IPS-NIHi11 (cell line): Measurements from ENCODE around the gene PAF1.

ENCODE experiments used
- DNase-seq: peaks from one replicate; pipeline ENCODE4 v3.0.0; 2012; ENCODE audit warnings: mixed read lengths, low spot score

Gene PAF1

DNA sequence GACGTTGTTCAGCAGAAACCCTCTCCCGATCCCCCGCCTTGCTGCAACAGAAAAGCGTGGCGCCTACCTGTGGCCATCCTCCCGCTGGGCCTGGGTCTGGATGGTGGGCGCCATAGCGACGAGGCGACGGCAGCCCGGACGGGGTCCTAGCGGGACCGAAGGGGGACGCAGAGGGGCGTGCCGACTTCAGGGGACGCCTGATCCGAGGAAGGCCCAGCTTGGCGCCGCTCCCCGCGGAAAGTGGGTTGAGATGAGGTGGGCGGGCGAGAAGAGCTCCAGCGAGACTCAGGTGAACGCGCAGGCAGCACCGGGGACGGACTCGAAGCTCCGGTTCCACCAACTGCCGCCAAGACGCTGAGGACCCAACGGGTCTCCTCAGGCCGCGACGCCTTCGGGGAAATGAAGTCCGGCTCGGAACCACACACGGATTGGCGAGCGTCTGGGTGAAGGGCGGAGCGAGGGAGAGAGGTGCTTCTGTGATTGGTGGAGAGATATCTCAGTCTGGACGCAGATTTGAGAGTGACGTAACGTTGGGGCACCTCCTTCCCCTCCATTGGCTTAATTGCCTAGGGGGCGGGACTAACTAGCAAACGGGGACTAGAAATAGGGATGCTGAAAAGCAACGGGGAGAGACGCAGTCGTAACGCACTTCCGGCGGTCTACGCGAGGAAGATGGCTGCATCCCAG, at the start of gene PAF1, which contains the start of gene MED29:
Gene PAF1 (minus strand): TSS at position 356 of the 687 bp plus-strand sequence. CDS start 242 bp downstream, at position 114.
Gene MED29 (plus strand): TSS at position 628 of the 687 bp plus-strand sequence. CDS start 45 bp downstream, at position 673.
- DNase-seq: peak; percentile 93

DNA sequence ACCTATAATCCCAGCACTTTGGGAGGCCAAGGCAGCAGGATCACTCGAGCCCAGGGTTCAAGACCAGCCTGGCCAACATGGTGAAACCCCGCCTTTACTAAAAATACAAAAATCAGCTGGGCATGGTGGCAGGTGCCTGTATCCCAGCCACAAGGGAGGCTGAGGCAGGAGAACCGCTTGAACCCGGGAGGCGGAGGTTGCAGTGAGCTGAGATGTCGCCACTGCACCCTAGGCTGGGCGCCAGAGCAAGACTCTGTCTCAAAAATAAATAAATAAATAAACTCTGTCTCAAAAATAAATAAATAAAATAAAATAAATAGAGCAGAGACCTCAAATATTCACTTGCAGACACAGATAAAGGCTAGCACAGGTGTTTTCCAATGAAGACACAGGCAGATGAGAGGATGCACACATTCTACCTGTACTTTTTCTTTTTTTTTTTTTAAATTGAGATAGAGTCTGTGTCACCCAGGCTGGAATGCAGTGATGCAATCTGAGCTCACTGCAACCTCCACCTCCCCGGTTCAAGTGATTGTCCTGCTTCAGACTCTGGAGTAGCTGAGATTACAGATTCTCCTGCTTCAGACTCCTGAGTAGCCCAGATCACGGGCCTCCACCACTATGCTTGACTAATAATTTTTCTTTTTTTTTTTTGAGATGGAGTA, 47.5 kb upstream of the PAF1 start:
- DNase-seq: no peak

DNA sequence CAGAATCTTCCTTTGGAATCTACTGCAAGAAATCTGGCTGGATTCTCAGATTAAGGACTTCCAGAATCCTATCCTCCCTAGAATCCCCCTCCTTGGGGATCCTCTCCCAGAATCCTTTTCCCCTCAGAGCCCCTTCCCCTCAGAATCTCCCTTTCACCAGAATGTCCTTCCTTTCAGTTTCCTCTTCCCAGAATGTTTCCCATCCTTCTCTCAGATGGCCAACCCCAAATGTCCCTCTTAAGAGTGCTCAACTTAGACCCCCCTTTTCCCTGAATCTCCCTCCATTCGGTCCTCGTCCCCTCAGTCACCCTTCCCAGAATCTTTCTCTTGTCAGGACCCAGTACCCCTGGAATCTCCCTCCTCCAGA, 45.4 kb upstream of the PAF1 start:
- no peak for DNase-seq

DNA sequence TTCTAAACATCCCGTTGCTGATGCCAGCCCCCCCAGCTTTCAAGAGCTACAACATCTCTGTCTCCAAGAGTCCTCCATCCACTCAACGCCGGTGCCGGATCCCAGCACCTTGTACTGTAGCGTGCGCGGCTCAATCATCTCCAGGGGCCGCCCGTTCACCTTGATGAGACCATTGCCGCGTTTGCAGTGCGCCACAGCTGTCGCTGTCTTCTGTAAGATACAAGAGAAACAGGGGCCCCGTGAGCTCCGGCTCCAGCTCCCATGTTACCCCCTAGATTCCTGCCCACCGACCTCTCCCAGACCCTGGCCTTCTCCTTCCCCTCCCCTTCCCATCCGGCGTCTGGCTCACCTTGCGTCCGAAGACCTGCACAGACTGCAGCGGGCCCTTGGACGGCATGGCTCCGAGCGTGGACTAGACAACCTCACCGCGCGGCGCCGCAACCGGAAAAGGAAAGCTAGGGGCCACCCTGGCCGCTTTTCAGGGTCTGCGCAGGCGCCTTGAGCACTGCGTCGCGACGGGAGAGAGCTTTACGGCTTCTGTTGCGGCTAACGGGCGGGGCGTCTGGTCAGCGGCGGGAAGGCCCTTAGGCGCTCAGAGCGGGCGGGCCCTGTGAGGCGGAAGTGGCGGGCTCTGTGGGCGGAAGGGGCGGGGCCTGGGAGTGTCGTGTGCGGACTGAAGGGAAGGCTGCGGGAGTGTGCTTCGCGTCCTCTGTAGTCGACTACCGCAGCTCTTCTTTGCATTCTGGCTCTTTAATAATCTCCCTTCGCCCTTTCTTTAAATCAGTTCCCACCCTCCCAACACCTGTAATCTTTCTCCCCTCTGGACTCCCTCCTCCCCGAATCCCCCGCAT, 44.8 kb upstream of the PAF1 start, which contains the start of gene RPS16:
Gene RPS16 (minus strand): TSS at position 451 of the 851 bp plus-strand sequence. CDS start 54 bp downstream, at position 397.
- peak; percentile 94 for DNase-seq

DNA sequence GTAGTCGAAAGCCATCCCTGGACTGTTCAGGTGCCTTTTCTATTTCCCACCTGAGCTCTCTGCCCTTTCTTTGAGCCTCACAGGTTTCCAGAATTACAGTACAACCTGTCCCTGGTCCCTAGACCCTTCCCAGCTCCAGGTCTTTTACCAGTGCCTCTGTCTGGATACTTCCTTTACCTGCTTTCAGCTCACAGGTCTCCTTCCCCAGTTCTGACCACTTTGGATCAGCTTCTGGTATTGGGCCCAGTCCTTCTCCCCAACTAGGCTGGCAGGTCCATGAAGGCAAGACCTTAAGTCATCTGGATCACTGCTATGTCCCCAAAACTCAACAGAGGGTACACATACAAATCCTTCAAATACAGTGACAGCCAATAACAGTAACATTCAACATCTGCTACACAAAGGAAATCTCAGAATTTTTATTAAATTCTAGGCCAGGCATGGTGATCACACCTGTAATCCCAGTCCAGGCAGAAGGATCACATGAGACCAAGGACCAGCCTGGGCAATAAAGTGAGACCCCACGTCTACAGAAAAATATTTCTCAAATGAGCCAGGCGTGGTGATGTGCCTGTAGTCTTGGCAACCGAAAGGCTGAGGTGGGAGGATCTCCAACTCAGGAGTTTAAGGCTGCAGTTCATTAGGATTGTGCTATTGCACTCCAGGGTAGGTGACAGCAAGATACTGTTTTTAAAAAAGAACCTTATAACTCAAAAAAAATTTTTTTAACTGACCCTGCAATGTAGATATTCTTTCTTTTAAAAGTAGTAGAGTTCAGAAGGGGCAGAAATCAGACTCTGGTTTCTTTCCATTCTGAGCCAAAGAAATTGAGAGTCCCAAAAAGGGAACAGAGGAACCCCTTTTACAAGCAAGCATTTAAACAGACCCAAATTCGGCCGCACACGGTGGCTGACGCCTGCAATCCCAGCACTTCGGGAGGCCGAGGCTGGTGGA, 43.5 kb upstream of the PAF1 start:
- no peak for DNase-seq

DNA sequence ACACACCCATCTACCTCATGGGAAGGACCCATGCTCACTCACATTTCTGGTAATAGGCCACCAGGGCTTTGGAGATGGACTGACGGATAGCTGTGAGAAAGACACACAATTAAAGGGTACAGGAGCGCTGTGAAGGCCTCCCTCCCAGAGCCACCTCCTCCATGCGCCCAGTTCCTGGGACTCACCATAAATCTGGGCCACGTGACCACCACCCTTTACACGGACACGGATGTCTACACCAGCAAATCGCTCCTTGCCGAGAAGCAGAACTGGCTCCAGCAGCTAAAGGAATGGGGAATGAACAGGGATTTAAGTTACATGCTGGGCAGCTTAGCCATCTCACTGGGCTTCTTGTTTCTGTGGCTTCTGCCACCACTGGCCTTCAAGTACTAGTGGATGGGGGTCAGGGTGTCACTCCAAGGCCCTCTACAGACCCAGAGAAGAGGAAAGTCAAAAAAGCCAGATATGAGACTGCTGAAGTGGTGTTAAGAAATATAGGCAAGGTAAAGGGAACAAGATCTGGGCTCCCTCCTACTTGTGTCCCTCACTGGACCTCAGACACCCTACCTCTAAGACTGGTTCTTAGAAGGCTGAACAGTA, 42.7 kb upstream of the PAF1 start:
- no peak for DNase-seq

DNA sequence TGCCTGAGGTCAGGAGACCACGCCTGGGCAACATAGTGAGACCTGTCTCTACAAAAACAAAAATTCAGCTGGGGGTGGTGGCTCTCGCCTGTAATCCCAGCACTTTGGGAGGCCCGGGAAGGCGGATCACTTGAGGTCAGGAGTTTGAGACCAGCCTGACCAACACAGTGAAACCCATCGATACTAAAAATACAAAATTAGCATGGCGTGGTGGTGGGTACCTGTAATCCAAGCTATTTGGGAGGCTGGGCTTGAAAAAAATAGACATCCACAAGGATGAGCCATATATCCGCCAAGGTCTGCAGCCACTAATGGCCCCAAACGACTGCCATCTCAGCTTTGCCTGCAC, 41.7 kb upstream of the PAF1 start:
- DNase-seq: no peak

DNA sequence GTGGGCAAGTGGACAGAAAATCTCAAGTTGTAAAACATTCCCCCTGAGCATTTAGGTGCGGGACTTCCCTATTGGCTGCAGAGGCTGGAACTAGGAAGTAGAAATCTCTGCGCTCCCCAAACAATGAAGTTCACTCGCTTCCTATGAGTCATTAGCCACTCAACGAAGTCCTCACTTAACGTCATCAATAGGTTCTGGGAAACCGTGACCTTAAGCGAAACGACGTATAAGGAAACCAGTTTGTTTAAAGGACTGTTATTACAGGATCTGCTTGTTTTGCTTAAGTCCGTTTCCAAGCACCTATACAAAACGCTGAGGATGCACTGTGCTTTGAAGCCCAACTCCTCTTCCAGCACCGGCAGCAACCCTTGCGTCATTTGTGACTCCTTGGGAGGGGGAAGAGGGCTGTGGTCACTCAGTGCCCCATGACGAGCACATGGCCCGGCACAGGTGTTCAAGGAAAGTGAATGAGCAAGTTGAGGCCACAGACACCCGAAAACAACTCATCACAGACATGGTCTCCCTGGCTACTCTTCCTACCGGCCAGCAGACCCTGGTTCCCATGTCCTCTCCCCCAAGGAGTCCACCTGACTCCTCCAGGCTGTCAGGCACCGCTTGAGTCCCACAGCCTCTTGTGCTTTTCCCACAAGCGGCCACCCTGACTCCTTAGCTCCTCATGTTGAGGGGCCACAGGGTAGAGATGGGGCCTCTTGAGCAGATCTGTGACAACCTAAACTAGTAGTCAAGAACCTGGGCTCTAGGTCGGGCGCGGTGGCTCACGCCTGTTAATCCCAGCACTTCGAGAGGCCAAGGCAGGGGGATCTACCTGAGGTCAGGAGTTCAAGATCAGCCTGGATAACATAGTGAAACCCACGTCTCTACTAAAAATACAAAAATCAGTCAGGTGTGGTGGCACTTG, 40.0 kb upstream of the PAF1 start:
- no peak for DNase-seq

DNA sequence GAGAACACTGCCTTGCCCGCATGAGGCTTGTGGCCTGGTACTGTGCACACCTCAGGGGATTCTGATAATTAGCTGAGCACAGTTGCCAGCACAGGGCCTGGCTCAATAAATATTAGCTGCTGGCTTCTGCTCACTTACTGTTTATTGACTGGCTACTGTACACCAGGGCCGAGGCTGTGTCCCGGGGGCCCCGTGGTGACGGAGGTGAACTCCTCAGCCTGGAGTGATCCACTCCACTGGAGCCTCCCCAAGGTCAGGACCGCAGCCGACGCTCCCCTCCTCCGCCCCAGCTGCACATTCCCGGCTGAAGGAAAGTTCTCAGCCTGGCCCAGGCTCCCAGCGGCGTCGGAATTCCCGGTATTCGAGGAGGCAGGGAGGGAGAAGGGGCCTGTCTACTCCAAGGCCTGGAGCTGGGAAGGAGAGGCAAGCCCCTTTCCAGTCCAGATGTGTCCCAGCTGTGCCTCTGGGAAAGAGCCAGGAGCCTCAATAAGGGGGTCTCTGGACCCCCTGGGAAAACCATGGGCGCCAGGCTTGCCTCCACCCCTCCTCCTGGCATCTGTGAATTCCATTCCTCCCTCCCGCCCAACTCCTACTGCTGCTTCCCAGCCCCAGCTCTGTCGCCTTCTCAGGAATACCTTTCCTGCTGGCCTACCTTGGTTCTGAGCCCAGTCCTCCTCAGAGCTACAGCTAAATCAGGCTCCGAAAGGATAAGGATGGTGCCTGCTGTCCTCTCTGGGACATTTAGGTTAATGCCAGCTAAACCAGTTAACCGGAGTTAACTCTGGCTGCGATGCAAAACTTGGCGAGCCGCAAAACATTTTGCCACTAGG, 37.6 kb upstream of the PAF1 start:
- peak; percentile 84 for DNase-seq

DNA sequence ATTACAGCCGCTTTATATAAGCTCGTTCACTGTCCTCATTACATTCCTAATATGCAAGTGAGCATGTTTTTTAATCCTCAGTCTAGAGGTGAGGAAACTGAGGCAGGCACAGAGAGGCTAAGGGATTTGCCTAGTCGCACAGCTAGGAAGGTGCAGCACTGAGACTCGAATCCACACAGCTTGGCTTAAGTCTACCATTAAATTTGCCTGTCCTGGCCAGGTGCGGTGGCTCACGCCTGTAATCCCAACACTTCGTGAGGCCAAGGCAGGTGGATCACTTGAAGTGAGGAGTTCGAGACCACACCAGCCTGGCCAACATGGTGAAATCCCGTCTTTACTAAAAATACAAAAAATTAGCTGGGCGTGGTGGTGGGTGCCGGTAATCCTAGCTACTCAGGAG, 36.8 kb upstream of the PAF1 start:
- DNase-seq: no peak

DNA sequence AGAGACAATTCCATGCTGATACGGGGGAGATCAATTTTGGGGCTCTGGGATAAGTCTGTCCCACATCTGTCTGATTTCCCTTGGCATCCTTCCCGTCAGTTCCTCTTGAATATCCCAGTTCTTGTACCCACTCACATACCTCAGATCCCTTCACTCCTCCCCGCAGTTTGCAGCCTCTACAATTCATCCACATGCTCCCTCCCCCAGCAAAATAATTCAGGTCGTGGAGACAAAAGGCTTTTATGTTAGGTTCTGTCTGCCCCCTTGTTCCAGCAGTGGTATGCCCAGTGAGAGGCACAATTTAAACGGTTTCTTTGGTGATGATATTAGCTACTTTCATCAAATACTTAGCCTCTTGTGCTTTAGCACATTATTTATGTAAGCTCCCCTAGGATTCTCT, 35.3 kb upstream of the PAF1 start:
- no peak for DNase-seq

DNA sequence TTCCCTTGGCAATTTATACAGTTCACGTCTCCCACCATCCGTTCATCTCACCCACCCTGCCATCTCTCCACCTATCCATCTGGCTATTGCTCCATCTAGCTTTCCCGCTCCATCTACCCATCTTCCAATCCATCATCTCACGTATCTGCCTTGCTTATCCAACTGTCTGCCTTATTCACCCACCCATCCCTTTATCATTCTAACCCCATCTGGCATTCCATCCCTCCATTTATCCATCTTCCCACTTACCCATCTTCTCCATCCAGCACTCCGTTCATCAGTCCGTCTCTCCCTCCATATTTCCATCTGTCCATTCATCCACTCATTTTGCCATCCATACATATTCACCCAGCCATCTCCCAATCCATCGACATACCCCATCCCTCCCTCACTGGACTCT, 34.8 kb upstream of the PAF1 start:
- no peak for DNase-seq

DNA sequence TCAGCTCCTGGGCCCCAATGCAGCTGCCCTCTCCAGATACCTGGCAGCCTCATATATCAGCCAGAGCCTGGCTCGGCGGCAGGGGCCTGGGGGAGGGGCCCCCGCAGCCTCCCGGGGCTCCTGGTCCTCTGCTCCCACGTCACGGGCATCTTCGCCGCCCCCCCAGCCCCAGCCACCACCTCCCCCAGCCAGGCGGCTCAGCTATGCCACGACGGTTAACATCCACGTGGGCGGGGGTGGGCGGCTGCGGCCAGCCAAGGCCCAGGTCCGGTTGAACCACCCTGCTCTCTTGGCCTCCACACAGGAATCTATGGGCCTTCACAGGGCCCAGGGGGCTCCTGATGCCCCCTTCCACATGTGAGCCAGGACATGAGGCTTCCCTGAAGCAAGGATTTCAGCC, 34.0 kb upstream of the PAF1 start:
- no peak for DNase-seq

DNA sequence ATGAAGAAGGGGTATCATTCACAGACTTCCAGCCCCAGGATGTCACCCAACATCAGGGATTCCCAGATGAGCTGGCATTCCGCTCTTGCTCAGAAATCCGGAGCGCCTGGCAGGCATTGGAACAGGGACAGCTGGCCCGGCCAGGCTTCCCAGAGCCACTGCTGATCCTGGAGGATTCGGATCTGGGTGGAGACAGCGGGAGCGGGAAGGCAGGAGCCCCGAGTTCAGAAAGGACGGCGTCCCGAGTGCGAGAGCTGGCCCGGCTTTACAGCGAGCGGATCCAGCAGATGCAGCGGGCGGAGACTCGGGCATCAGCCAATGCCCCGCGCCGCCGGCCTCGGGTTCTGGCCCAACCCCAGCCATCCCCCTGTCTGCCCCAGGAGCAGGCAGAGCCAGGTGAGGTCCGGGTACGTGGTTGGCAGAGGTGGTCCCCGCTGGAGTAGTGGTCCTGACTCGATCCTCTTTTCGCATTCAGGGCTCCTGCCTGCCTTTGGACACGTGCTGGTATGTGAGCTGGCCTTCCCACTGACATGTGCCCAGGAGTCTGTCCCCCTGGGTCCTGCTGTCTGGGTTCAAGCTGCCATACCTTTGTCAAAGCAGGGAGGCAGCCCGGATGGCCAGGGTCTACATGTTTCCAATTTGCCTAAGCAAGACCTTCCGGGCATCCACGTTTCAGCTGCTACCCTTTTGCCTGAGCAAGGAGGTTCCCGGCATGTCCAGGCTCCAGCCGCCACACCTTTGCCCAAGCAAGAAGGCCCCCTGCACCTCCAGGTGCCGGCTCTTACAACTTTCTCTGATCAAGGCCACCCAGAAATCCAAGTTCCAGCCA, 32.6 kb upstream of the PAF1 start:
- no peak for DNase-seq

DNA sequence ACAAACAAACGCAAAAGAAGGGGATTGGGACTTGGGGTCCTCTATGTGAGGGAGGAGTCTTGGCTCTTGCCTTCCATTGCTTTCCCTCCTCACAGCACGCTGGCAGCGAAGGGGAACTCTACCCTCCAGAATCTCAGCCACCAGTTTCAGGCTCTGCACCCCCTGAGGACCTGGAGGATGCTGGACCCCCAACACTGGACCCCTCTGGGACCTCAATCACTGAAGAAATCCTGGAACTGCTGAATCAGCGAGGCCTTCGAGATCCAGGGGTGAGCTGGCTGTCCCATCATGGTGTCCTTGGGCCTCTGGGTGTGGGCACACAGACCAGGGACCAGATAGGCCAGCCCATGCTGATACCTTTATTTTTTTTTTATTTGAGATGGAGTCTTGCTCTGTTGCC, 31.1 kb upstream of the PAF1 start:
- DNase-seq: no peak

DNA sequence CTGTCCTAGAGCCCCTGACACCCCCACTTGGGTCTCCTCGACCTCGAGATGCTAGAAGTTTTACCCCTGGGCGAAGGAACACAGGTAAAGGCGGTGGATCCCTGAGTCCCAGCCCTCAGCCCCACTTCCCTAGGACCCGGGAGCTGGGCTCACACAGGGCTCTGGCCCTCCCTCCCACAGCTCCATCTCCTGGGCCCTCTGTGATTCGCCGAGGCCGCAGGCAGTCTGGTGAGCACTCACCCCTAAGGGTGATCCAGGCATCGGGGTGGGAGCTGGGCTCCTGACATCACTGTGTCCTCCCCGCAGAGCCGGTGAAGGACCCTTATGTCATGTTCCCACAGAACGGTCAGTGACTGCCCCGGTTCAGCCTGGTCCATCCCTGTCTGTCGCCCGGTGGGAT, 29.9 kb upstream of the PAF1 start:
- no peak for DNase-seq

DNA sequence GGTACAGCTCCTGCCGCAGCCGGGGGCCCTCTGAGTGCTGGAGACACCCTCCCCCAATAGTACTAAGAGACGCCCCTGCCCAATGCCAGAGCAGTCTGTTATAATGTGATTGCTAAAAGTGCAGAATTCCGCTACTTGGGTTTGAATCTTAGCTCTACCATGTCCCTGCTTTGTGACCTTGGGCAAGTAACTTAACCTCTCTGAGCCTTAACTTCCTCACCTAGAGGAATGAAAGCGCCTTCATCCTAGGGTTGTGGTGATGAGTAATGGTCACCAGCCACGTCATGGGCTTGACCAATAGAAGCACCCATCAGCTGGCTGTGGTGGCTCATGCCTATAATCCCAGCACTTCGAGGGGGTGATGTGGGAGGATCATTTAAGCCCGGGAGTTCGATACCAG, 28.1 kb upstream of the PAF1 start:
- no peak for DNase-seq

DNA sequence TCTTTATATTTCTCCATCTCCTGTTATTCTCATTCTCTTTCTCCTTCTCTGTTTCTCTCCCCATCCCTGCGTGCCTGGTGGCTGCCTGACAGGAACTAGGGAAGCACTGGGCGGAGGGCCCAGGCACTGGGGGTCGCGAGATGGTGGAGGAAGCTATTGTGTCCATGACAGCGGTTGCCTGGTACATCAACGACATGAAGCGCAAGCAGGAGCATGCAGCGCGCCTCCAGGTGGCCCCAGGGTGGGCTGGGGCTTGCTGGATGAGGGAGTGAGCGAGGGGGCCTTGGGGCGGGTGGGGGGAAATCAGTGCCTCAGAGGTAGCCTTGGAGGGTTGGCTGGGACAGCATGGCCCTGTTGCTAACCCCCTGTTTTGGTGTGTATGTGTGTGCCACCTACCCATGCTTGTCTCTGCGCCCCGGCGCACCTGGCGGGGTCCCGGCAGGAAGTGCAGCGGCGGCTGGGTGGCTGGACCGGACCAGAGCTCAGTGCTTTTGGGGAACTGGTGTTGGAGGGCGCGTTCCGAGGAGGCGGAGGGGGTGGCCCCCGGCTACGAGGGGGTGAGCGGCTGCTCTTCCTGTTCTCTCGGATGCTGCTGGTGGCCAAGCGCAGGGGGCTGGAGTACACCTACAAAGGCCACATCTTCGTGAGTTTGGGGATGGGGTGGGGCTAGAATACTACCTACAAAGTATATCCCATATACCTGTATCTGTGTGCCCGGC, 26.7 kb upstream of the PAF1 start:
- no peak for DNase-seq
